Motor neuron (in vitro differentiated cells): ENCODE results near the gene LYRM2. TPM values are rescaled to one million over a fixed set of nuclear protein-coding genes. Genes with fewer than 3 reads are reported as not detected.

Source experiments
- ATAC-seq, 8 experiments: fragments of 200-7000 bp; cut with Tn5 transposase; replicated peaks in 6 of 8; 2 replicates each; pipeline ENCODE4 v1.8.0; 2021; ENCODE audit warnings: mild to moderate bottlenecking in 8 of 8, moderate library complexity in 8 of 8
- H3K27ac ChIP-seq, 2 donors: fragments of 250-450 bp; sonication (Bioruptor Pico); 2 replicates each; pipeline ENCODE4 v1.9.0; 2021; ENCODE audit warnings: antibody characterized with exemption in 2 of 2, mild to moderate bottlenecking in 2 of 2, moderate library complexity in 1 of 2
- H3K4me1 ChIP-seq, 2 donors: fragments of 250-450 bp; sonication (Bioruptor Pico); replicated peaks in 1 of 2; 2 replicates each; pipeline ENCODE4 v1.6.1; 2021; ENCODE audit warnings: antibody characterized with exemption in 2 of 2, mild to moderate bottlenecking in 2 of 2, moderate library complexity in 1 of 2
- H3K4me3 ChIP-seq, 5 donors: fragments of 250-450 bp; sonication (Bioruptor Pico); 2 replicates each; pipeline ENCODE4 v1.9.0; 2021; ENCODE audit warnings: antibody characterized with exemption in 5 of 5, mild to moderate bottlenecking in 5 of 5, moderate library complexity in 4 of 5
- WGBS, 10 experiments: fragments of 450-650 bp; shearing (Covaris generic); methylation state at CpG; one replicate each; pipeline ENCODE4 v1.0.0; 2022; 5-methylcytosine and 5-hydroxymethylcytosine counted together
- in situ Hi-C, 9 experiments: fragments of 400-800 bp; cut with MboI; loops; one replicate each; pipeline ENCODE4 v1.15.0; 2021; ENCODE audit warnings: low sequenced_read_pairs in 9 of 9, low pct_unique_long_range_greater_than_20kb in 2 of 9; ENCODE audit not compliant: unreplicated experiment in 9 of 9
- total RNA-seq, 8 experiments: library from RNA; unstranded; fragments of 300-600 nt; gene quantifications; 2 replicates each; pipeline versions ENCODE4 v1.2.3 to v1.2.4, GENCODE V29; 2022

LYRM2 gene
- total RNA-seq, 8 experiments from 2014 or later = 24.1 to 60.4 (median 32.1) TPM

DNA sequence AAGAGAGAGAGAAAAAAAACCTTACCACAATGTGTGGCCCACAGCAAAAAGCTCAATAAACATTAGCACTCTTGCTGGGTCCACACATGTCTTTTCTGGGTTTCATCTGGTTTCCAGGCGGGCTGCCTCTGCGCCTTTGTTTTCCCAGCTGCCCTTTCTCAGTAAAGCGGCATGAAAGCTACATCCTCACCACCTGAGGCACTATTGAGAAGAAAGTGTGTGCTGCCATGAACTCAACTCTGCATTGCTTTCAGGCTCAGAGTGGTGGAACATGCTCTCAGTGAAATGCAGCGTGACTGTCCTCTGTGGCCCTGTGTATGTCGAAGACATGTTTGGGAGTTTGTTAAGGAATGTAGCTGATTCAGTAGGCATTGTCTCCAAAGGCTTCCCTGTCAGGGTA lies 102.3 kb downstream of the LYRM2 start:
- 8 to 100% (median 88%) methylated on average over 1 to 5 of the region's 5 CpGs; no CpG with 5 or more reads in 2 of the 10 experiments for WGBS, 10 experiments
- no peak overlapping the region for H3K27ac ChIP-seq
- in situ Hi-C loops = no loop called here
- H3K4me3 ChIP-seq = no peak overlapping the region
- H3K4me1 ChIP-seq = no peaks in the 10 kb centered on the region
- peak in 6 of 8 experiments; percentile 35 to 88 (median 57) for ATAC-seq

DNA sequence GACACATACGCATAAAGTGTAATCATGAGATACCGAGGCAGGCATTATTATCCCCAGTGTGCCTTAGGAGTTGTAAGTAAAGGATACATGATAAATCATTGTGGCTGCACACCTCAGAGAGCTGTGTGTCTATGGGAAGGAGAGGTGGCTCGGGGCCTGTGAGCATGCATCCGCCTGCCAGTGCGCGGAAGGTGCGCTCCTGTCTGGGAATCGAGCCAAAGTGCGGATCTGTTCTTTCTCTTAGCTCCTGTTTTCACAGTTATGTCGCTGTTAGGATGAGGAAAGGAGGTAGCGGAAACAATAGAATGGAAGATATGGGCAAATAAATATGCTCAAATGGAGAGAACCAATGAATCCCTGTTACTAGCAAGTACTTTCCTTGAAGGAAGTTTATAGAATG lies 107.6 kb downstream of the LYRM2 start:
- H3K4me3 ChIP-seq = no peak overlapping the region
- ATAC-seq = no peak
- in situ Hi-C loops = no loop called here
- 79 to 100% (median 94%) methylated on average over 1 to 11 of the region's 11 CpGs for WGBS, 10 experiments
- no peaks in the 10 kb centered on the region for H3K4me1 ChIP-seq
- H3K27ac ChIP-seq = no peak overlapping the region

DNA sequence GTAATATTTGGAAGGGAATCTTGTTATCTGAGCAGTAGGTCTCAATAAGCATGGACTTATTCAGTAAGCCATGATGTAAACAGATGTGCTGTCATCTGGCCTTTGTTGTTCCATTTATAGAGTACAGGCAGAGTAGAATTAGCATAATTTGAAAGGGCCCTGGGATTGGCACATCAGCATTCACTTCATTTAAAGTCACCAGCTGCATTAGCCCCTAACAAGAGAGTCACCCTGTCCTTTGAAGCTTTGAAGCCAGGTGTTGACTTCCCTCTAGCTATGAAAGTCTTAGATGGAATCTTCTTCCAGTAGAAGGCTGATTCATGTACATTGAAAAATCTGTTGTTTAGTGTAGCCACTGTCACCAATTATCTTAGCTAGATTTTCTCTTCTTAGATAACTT lies 109.7 kb downstream of the LYRM2 start:
- no peak overlapping the region for H3K4me3 ChIP-seq
- in situ Hi-C loops = no loop called here
- H3K4me1 ChIP-seq = no peaks in the 10 kb centered on the region
- H3K27ac ChIP-seq = no peak overlapping the region
- peak in 2 of 8 experiments; percentile 15 to 31 for ATAC-seq

DNA sequence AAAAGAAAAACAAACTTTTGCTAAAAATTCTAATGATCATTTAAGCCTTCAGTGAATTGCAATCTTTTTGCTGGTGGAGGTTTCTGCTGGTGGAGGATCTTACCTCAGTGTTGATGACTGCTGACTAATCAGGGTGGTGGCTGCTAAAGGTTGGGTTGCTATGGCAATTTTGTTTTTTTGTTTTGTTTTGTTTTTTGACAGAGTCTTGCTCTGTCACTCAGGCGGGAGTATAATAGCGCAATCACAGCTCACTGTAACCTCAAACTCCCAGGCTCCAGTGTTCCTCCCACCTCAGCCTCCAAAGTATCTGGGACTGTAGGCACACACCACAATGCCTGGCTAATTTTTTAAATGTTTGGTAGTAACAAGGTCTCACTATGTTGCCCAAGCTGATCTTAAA lies 110.9 kb downstream of the LYRM2 start:
- 35 to 100% (median 82%) methylated on average over 1 to 2 of the region's 2 CpGs; no CpG with 5 or more reads in 3 of the 10 experiments for WGBS, 10 experiments
- in situ Hi-C loops = no loop called here
- Histone ChIP-seq H3K27ac (no peak overlapping the region), H3K4me1 (no peaks in the 10 kb centered on the region), H3K4me3 (no peak overlapping the region)
- peak in 4 of 8 experiments; percentile 24 to 99 (median 71) for ATAC-seq

DNA sequence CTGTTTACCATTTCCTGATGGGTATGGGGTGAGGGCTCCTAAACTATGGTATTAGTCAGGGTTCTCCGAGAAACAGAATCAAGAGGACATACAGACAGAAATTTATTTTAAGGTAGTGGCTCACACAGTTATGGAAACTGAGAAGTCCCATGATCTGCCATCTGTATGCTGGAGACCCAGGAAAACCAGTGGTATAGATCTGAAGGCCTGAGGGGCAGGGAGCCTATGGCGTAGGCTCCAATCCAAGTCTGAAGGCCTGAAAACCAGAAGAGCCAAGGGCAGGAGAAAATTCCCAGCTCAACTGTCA lies 112.0 kb downstream of the LYRM2 start:
- H3K4me1 ChIP-seq = no peaks in the 10 kb centered on the region
- in situ Hi-C loops = no loop called here
- WGBS, 10 experiments = 40 to 100% (median 77%) methylated on average over 1 to 2 of the region's 2 CpGs; no CpG with 5 or more reads in 4 of the 10 experiments
- ATAC-seq = no peak
- H3K27ac ChIP-seq = no peak overlapping the region
- H3K4me3 ChIP-seq = no peak overlapping the region

DNA sequence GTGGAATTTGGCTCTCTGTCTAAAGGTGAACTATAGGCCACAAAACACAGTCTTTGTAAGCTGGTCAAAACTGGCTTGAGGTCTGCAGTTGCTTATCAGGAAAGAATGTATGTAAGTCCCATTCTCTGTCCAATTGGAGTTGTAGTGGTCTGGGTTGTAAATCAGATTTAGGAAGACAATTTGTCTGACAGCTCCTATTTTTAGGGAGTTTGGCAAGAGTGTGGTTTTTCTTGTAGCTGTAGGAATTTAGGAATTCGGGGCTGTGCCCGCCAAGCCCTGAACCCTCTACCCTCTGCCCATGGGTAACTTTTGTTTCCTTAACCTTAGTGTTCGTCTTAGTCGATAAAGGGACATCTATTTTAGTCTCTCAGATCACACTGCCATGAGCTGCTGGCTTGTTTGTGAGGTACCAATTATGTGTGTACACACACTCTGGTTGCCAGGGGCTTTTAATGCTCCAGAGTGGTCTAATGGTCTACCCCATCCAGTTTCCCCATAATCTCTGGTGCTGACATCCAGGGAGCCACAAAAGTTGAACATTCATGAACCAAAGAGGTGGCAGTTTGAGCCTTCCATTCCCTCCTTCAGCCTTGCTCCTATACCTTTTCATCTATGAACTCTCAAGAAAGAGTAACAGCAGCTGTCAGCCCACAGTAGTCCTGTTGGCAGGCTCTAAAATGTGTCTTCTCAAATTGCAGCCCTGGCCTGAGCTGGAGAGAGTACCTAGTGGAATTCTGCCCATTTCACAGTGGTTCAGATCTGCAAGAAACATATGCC lies 112.6 kb downstream of the LYRM2 start:
- Histone ChIP-seq H3K27ac (no peak overlapping the region), H3K4me3 (no peak overlapping the region), H3K4me1 (no peaks in the 10 kb centered on the region)
- no peak for ATAC-seq
- 28 to 100% (median 58%) methylated on average over 1 to 4 of the region's 4 CpGs; no CpG with 5 or more reads in 4 of the 10 experiments for WGBS, 10 experiments
- in situ Hi-C loops = no loop called here

DNA sequence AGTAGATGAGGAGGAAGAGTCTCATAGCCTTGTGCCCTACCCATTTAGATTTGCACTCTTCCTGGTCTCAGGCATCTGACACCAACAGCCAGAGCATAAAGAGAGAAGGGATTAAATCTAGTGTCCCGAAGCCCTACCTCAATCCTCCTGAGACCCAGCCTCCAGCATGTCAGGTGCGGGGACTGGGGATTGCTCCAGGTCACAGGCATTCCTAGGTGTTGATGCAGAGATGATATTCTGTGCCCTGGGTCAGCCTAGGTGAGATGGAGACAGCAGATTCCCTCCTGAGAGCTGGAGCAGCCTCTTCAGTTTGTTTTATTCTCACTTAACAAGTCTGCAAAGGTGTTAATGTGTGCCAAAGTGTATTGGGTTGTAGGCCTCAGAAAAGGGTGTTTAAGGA lies 115.8 kb downstream of the LYRM2 start:
- Histone ChIP-seq H3K4me3 (no peak overlapping the region), H3K27ac (no peak overlapping the region), H3K4me1 (no peaks in the 10 kb centered on the region)
- WGBS, 10 experiments = 0 to 100% (median 60%) methylated on average over 1 to 2 of the region's 2 CpGs; no CpG with 5 or more reads in 5 of the 10 experiments
- no peak for ATAC-seq
- in situ Hi-C loops = no loop called here

DNA sequence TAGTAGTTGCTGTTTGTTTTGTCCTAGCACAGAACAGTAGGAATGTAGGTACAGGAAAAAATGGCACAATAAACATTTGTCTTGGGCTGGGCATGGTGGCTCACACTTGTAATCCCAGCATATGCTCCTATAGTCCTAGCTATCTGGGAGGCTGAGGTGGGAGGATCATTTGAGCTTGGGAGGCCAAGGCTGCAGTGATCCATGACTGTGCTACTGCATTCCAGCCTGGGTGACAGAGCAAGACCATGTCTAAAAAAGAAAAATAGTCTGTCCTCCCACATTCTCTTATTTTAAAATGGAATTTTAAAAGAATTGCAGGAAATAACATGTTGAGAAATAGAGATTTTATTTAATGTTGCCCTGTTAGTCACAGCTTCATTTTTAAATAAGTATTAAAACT lies 117.8 kb downstream of the LYRM2 start:
- no peak for ATAC-seq
- in situ Hi-C loops = no loop called here
- Histone ChIP-seq H3K27ac (no peak overlapping the region), H3K4me1 (no peaks in the 10 kb centered on the region), H3K4me3 (no peak overlapping the region)

DNA sequence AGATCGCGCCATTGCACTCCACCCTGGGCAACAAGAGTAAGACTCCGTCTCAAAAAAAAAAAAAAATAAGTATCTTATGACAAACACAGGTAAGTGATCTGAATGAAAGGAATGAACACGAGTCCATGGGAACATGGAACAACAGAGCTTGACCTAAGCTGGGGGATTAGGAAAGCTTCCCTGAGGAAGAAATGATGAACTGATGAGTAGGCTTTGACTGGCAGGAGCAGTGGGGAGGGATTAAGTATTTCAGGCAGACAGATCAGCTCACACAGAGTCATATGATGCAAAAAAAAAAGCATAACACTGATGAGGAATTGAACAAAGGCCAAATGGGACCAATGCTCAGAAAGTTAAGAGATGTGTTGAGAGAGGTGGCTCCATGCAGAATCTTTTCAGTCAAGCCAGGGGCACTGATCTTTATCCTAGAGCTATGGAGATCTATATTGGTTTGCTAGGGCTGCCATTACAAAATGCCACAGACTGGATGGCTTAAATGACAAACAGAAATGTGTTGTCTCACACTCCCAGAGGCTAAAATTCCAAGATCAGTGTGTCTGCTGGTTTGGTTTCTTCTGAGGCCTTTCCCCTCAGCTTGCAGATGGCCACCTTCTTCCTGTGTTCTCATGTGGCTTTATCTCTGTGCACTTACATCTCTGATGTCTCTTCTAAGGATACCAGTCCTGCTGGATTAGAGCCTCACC lies 120.0 kb downstream of the LYRM2 start:
- 0 to 100% (median 88%) methylated on average over 1 to 3 of the region's 4 CpGs; no CpG with 5 or more reads in 1 of the 10 experiments for WGBS, 10 experiments
- no peak for ATAC-seq
- H3K27ac ChIP-seq = no peak overlapping the region
- in situ Hi-C loops = no loop called here
- H3K4me3 ChIP-seq = no peak overlapping the region
- peaks cover 0 to 9% of the 10 kb centered on the region in 2 donors for H3K4me1 ChIP-seq

Other genes with a start within 250 kb of the LYRM2 start
- 10 to 100 TPM in 7 of 8 experiments, 1 to 10 TPM in 1; 9.6 to 90.2 (median 27.4) TPM for gene RRAGD, start 226.5 kb downstream of the LYRM2 start, total RNA-seq
- 10 to 100 TPM in 5 of 8 experiments, 1 to 10 TPM in 3; 2.6 to 52.4 (median 33.7) TPM for gene ANKRD6, start 205.6 kb downstream of the LYRM2 start, total RNA-seq
- 10 to 100 TPM; 14.2 to 78.7 (median 24.6) TPM for gene MDN1, start 181.0 kb upstream of the LYRM2 start, total RNA-seq
- gene CASP8AP2, start 191.1 kb upstream of the LYRM2 start, total RNA-seq = 10 to 100 TPM in 7 of 8 experiments, 1 to 10 TPM in 1; 4.9 to 24.6 (median 18.1) TPM